BE2C (cell line): ENCODE measurements around the gene DENND1C.

Source experiments
- DNase-seq: peaks from one replicate; pipeline ENCODE4 v3.0.0-alpha.2; 2020
- H3K27me3 ChIP-seq: fragments of 250-450 bp; sonication (Bioruptor Pico); 2 replicates; pipeline ENCODE4 v1.5.1; 2020; ENCODE audit warnings: mild to moderate bottlenecking
- H3K36me3 ChIP-seq: fragments of 250-450 bp; sonication (Bioruptor Pico); 2 replicates; pipeline ENCODE4 v1.5.1; 2020; ENCODE audit warnings: mild to moderate bottlenecking
- H3K4me1 ChIP-seq: fragments of 250-450 bp; sonication (Bioruptor Pico); 2 replicates; pipeline ENCODE4 v1.5.1; 2020
- H3K4me3 ChIP-seq: 2 replicates; pipeline ENCODE4 v1.5.1; 2011; ENCODE audit warnings: low read depth, low read length
- H3K9me3 ChIP-seq: fragments of 250-450 bp; sonication (Bioruptor Pico); 2 replicates; pipeline ENCODE4 v1.5.1; 2020
- CTCF ChIP-seq: IDR thresholded peaks from 2 replicates; pipeline ENCODE4 v1.5.1; 2012; ENCODE audit warnings: mild to moderate bottlenecking, low read depth, low read length

Gene DENND1C

GRCh38 chr19:6466526-6467248 is 14.9 kb downstream of the DENND1C start:
- peaks cover 27% of the 10 kb centered on the region for H3K27me3 ChIP-seq

GRCh38 chr19:6465663-6466062 is 15.9 kb downstream of the DENND1C start:
- peaks cover 27% of the 10 kb centered on the region for H3K27me3 ChIP-seq
- H3K9me3 ChIP-seq = no peaks in the 10 kb centered on the region
- no peak overlapping the region for H3K4me3 ChIP-seq
- DNase-seq = no peak
- H3K4me1 ChIP-seq = no peaks in the 10 kb centered on the region
- no peaks in the 10 kb centered on the region for H3K36me3 ChIP-seq
- no peak for TF ChIP-seq CTCF

More at GRCh38 chr19:6466526-6467248, 14.9 kb downstream of the DENND1C start:
- Histone ChIP-seq H3K4me1 (no peaks in the 10 kb centered on the region), H3K36me3 (no peaks in the 10 kb centered on the region), H3K4me3 (no peak overlapping the region), H3K9me3 (no peaks in the 10 kb centered on the region)
- TF ChIP-seq CTCF = no peak
- DNase-seq = no peak

- H3K9me3 ChIP-seq = no peaks in the 10 kb centered on the region
- no peak overlapping the region for H3K4me3 ChIP-seq
- no peak for DNase-seq
- peaks cover 27% of the 10 kb centered on the region for H3K27me3 ChIP-seq
- H3K36me3 ChIP-seq = no peaks in the 10 kb centered on the region
- no peak for TF ChIP-seq CTCF
- no peaks in the 10 kb centered on the region for H3K4me1 ChIP-seq
Measured at GRCh38 chr19:6465006-6465405, 16.6 kb downstream of the DENND1C start.

GRCh38 chr19:6464070-6464873 is 17.3 kb downstream of the DENND1C start, which contains the start of gene CRB3:
Gene CRB3, plus strand, starts transcription at chr19:6464271. Its CDS starts 431 bp downstream, at chr19:6464702.
- H3K9me3 ChIP-seq = no peaks in the 10 kb centered on the region
- H3K4me3 ChIP-seq = no peak within 1 kb of the TSS
- DNase-seq = no peak
- no peaks in the 10 kb centered on the region for H3K36me3 ChIP-seq
- no peaks in the 10 kb centered on the region for H3K4me1 ChIP-seq
- no peak for TF ChIP-seq CTCF
- H3K27me3 ChIP-seq = peaks cover 27% of the 10 kb centered on the region

- Histone ChIP-seq H3K27me3 (peaks cover 15% of the 10 kb centered on the region), H3K4me1 (no peaks in the 10 kb centered on the region)
Measured at GRCh38 chr19:6460099-6460884, 21.3 kb downstream of the DENND1C start.

More at GRCh38 chr19:6460099-6460884, 21.3 kb downstream of the DENND1C start:
- Histone ChIP-seq H3K4me3 (peak overlapping the region; percentile 74), H3K36me3 (no peaks in the 10 kb centered on the region), H3K9me3 (no peaks in the 10 kb centered on the region)
- DNase-seq = peak; percentile 98
- TF ChIP-seq CTCF = peak; percentile 64
